Measurements from ENCODE around the gene CNKSR3.

CNKSR3 gene

GRCh38 chr6:154352898-154353585, 157.4 kb downstream of the CNKSR3 start:
- H3K4me3 ChIP-seq: no peak overlapping the region
- H3K36me3 ChIP-seq (ENCODE audit: insufficient read depth, low read length): no peaks in the 10 kb centered on the region
- H3K9ac ChIP-seq (ENCODE audit: insufficient read length): no peak overlapping the region
- H3K27ac ChIP-seq: no peak overlapping the region
- no peaks in the 10 kb centered on the region for H3K9me3 ChIP-seq (ENCODE audit: low read depth, low read length)
- TF ChIP-seq EZH2 (IDR thresholded peaks at IDR 0.05) (no peak), FOXP2 (optimal IDR thresholded peaks at IDR 0.05; ENCODE audit: control extremely low read depth, extremely low read length, insufficient read depth) (no peak), POLR2AphosphoS5 (IDR thresholded peaks at IDR 0.05; ENCODE audit: borderline replicate concordance, low read depth, low read length) (no peak)
- no peak for DNase-seq (ENCODE audit: low read depth, low spot score)

DNA sequence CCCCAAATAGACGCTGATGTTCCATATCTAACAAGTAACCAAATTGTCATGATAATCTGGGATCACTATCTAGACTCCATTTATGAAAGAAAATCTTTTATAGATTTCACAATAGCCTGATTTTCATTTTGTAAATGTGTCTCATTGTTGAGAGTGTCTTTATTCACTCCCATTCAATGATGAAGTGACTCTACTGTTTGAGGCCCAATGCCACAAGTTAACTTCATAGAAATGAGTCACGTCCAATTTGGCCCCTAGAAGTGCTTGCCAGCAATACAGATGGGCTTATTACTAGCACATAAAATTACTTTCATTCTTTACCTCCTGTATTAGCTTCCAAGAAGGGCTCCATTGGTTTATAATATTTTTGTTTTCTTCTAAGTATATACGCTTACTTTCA, 160.2 kb downstream of the CNKSR3 start:
- Histone ChIP-seq H3K9me3 (ENCODE audit: low read depth, low read length) (no peaks in the 10 kb centered on the region), H3K4me3 (no peak overlapping the region), H3K9ac (ENCODE audit: insufficient read length) (no peak overlapping the region), H3K27ac (no peak overlapping the region), H3K36me3 (ENCODE audit: insufficient read depth, low read length) (no peaks in the 10 kb centered on the region)
- no peak for TF ChIP-seq EZH2 (IDR thresholded peaks at IDR 0.05)
- TF ChIP-seq POLR2AphosphoS5 (IDR thresholded peaks at IDR 0.05; ENCODE audit: borderline replicate concordance, low read depth, low read length): no peak
- TF ChIP-seq FOXP2 (optimal IDR thresholded peaks at IDR 0.05; ENCODE audit: control extremely low read depth, extremely low read length, insufficient read depth): no peak
- DNase-seq (ENCODE audit: low read depth, low spot score): no peak

DNA sequence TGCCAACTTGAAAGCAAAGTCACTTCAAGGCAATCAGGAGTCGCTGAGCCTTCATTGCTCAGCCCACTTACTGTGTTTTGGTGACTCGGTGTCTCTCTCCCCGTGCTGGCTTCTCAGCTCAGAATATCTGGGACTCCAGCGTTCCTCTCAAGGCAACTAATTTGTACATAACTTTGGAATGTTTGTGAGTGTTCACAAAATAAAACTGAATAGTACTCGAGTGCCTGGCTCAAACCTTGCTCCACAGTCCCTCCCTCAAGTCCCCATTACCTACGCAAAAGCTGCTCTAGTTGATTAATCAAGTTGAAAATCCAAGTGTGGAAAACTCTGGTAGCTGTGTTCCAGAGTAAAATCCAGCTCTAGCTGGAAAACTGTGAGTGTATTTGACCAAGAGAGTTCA, 162.5 kb downstream of the CNKSR3 start:
- no peak overlapping the region for H3K9ac ChIP-seq (ENCODE audit: insufficient read length)
- no peak for TF ChIP-seq EZH2 (IDR thresholded peaks at IDR 0.05)
- no peak for TF ChIP-seq POLR2AphosphoS5 (IDR thresholded peaks at IDR 0.05; ENCODE audit: borderline replicate concordance, low read depth, low read length)
- TF ChIP-seq FOXP2 (optimal IDR thresholded peaks at IDR 0.05; ENCODE audit: control extremely low read depth, extremely low read length, insufficient read depth): no peak

DNA sequence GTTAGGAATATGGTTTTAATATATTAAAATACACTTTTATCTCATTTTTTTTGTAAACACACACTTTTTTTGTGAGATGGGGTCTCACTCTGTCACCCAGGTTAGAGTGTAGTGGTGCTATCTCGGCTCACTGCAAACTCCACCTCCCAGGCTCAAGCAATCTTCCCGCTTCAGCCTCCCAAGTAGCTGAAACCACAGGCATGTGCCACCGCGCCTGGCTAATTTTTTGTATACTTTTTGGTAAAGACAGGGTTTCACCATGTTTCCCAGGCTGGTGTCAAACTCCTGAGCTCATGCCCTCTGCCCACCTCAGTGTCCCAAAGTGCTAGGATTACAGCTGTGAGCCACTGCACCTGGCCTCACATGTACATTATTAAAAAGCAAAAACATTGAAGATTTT, 164.7 kb downstream of the CNKSR3 start:
- Histone ChIP-seq H3K9me3 (ENCODE audit: low read depth, low read length) (no peaks in the 10 kb centered on the region), H3K36me3 (ENCODE audit: insufficient read depth, low read length) (no peaks in the 10 kb centered on the region), H3K27ac (no peak overlapping the region), H3K9ac (ENCODE audit: insufficient read length) (no peak overlapping the region), H3K4me3 (no peak overlapping the region)
- no peak for DNase-seq (ENCODE audit: low read depth, low spot score)
- TF ChIP-seq FOXP2 (optimal IDR thresholded peaks at IDR 0.05; ENCODE audit: control extremely low read depth, extremely low read length, insufficient read depth): no peak
- no peak for TF ChIP-seq EZH2 (IDR thresholded peaks at IDR 0.05)
- TF ChIP-seq POLR2AphosphoS5 (IDR thresholded peaks at IDR 0.05; ENCODE audit: borderline replicate concordance, low read depth, low read length): no peak

More for the DNA sequence above, 162.5 kb downstream of the CNKSR3 start:
- no peaks in the 10 kb centered on the region for H3K36me3 ChIP-seq (ENCODE audit: insufficient read depth, low read length)
- H3K4me3 ChIP-seq: no peak overlapping the region
- H3K27ac ChIP-seq: no peak overlapping the region
- DNase-seq (ENCODE audit: low read depth, low spot score): no peak
- no peaks in the 10 kb centered on the region for H3K9me3 ChIP-seq (ENCODE audit: low read depth, low read length)

- Histone ChIP-seq H3K27ac (no peak overlapping the region), H3K4me3 (no peak overlapping the region), H3K36me3 (ENCODE audit: insufficient read depth, low read length) (no peaks in the 10 kb centered on the region), H3K9ac (ENCODE audit: insufficient read length) (no peak overlapping the region), H3K9me3 (ENCODE audit: low read depth, low read length) (no peaks in the 10 kb centered on the region)
- no peak for TF ChIP-seq FOXP2 (optimal IDR thresholded peaks at IDR 0.05; ENCODE audit: control extremely low read depth, extremely low read length, insufficient read depth)
- TF ChIP-seq EZH2 (IDR thresholded peaks at IDR 0.05): no peak
- TF ChIP-seq POLR2AphosphoS5 (IDR thresholded peaks at IDR 0.05; ENCODE audit: borderline replicate concordance, low read depth, low read length): no peak
- DNase-seq (ENCODE audit: low read depth, low spot score): peak; percentile 16
Observed at GRCh38 chr6:154343473-154344308, 166.8 kb downstream of the CNKSR3 start.

- TF ChIP-seq EZH2 (IDR thresholded peaks at IDR 0.05) (no peak), POLR2AphosphoS5 (IDR thresholded peaks at IDR 0.05; ENCODE audit: borderline replicate concordance, low read depth, low read length) (no peak), FOXP2 (optimal IDR thresholded peaks at IDR 0.05; ENCODE audit: control extremely low read depth, extremely low read length, insufficient read depth) (no peak)
- Histone ChIP-seq H3K36me3 (ENCODE audit: insufficient read depth, low read length) (no peaks in the 10 kb centered on the region), H3K9me3 (ENCODE audit: low read depth, low read length) (no peaks in the 10 kb centered on the region), H3K9ac (ENCODE audit: insufficient read length) (no peak overlapping the region), H3K27ac (no peak overlapping the region), H3K4me3 (no peak overlapping the region)
- no peak for DNase-seq (ENCODE audit: low read depth, low spot score)
Observed at GRCh38 chr6:154341871-154342270, 168.6 kb downstream of the CNKSR3 start.

DNA sequence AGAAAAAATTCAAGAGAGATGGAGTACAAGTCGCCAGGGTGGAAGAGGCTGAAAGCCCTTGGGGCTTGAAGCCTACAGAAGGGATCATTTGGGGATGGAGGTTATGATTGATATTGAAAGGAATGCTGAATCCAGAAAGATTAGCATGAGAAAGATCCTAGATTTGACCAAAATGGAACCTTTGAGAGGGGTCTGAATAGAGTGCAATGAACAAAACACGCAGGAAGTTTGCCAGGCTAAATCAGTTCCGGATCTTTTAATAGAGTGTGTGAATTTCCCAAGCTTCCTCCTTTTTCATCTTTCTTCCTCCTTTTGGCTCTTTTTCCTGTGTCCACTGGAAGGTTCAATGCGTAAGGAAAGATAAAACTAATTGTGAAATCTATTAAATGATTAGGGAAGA, 169.1 kb downstream of the CNKSR3 start:
- no peak overlapping the region for H3K9ac ChIP-seq (ENCODE audit: insufficient read length)
- TF ChIP-seq POLR2AphosphoS5 (IDR thresholded peaks at IDR 0.05; ENCODE audit: borderline replicate concordance, low read depth, low read length) (no peak), EZH2 (IDR thresholded peaks at IDR 0.05) (no peak), FOXP2 (optimal IDR thresholded peaks at IDR 0.05; ENCODE audit: control extremely low read depth, extremely low read length, insufficient read depth) (no peak)
- no peak overlapping the region for H3K4me3 ChIP-seq
- H3K27ac ChIP-seq: no peak overlapping the region
- no peaks in the 10 kb centered on the region for H3K9me3 ChIP-seq (ENCODE audit: low read depth, low read length)
- no peak for DNase-seq (ENCODE audit: low read depth, low spot score)
- H3K36me3 ChIP-seq (ENCODE audit: insufficient read depth, low read length): no peaks in the 10 kb centered on the region
